AG10803 (cell line): ENCODE data around the gene CDKAL1.

Source experiments
- DNase-seq: peaks from one replicate; pipeline ENCODE4 v3.0.0; 2010; ENCODE audit warnings: low read depth
- H3K4me3 ChIP-seq: 2 replicates; pipeline ENCODE4 v1.5.1; 2011; ENCODE audit warnings: mild to moderate bottlenecking, low read length, control low read depth
- TF ChIP-seq, protein P1 (sequence below): conservative IDR thresholded peaks from 2 replicates; pipeline ENCODE4 v1.5.1; 2011; ENCODE audit warnings: mild to moderate bottlenecking, low read length, control low read depth, inconsistent platforms

CDKAL1 gene

DNA sequence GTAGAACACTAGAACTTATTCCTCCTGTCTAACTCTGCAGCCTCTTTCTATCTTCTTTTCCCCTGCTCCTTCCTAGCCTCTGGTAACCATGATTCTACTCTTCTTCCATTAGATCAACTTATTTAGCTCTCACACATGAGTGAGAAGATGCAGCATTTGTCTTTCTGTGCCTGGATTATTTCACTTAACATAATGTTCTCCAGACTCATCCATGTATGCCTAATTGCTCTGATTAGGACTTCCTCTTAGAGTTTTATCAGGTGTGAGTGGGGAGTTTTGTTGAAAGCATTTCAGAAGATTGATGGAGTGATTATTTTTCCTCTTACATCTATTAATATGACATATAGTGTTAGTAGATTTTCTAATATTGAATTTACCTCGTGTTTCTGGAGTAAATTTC is 140.4 kb downstream of the CDKAL1 start:
- TF ChIP-seq, protein P1, sequence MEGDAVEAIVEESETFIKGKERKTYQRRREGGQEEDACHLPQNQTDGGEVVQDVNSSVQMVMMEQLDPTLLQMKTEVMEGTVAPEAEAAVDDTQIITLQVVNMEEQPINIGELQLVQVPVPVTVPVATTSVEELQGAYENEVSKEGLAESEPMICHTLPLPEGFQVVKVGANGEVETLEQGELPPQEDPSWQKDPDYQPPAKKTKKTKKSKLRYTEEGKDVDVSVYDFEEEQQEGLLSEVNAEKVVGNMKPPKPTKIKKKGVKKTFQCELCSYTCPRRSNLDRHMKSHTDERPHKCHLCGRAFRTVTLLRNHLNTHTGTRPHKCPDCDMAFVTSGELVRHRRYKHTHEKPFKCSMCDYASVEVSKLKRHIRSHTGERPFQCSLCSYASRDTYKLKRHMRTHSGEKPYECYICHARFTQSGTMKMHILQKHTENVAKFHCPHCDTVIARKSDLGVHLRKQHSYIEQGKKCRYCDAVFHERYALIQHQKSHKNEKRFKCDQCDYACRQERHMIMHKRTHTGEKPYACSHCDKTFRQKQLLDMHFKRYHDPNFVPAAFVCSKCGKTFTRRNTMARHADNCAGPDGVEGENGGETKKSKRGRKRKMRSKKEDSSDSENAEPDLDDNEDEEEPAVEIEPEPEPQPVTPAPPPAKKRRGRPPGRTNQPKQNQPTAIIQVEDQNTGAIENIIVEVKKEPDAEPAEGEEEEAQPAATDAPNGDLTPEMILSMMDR = no peak
- H3K4me3 ChIP-seq = no peak overlapping the region
- DNase-seq = no peak

DNA sequence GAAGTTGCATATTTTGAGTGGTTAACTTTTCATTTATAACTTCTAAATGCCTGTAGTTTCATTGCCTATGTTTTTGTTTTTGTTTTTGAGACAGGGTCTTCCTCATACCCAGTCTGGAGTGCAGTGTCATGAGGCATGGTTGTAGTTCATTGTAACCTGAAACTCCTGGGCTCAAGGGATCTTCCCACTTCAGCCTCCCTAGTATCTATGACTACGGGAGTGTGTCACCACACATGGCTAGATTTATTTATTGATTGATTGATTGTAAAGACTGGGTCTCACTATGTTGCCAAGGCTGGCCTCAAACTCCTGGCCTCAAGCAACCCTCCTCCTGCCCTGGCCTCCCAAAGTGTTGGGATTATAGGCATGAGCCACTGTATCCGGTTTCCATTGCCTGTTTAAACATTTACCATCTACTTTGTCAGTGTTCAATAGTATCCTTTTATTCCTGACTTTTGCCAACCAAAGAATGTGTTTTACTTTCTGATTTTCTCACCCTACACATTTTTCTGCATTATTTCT is 144.6 kb downstream of the CDKAL1 start:
- TF ChIP-seq, protein P1 = no peak
- DNase-seq = no peak
- H3K4me3 ChIP-seq = no peak overlapping the region

DNA sequence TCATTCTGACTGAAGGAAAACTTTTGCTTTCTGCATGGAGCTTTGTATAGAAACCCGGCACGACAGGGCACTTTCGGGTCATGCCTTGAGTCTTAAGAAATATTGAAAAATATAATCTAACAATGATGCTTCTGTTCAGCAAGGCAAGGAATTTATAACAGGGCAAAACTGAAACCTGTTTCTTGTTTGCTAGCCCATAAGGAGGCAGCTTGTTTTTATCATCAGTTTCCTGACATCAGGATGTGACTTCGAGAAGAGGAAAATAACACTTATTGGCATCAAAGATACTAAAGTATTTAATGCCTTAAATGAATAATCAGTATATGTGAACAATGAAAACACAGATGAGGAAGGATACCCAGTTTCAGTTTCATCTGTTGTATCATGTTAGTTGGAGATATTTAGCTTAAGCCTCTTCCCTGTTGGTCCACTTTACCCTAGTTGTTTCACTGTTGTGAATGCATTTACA is 146.5 kb downstream of the CDKAL1 start:
- H3K4me3 ChIP-seq = no peak overlapping the region
- TF ChIP-seq, protein P1 = no peak
- peak; percentile 42 for DNase-seq

DNA sequence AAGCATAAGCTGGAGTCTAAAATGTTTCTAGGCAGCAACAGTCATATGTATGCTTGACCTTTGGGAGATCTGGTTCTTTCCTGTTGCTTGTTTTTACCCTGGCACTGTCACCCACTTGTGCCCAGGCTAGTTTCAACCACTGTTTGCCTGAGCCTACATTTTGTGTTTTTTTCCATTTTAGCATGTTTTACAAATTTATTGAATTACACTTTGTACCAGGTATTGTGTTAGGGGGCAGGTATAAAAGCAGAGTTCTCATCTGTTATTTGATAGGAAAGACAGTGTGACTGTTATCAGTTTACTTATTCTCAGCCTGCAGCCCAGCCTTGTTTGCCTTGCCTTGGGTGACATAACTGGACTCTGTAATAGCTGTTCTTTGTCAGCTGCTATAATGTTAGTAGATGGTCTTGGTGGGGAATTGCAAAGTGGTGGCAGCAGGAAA is 147.0 kb downstream of the CDKAL1 start:
- DNase-seq = no peak
- H3K4me3 ChIP-seq = no peak overlapping the region
- TF ChIP-seq, protein P1 = no peak

DNA sequence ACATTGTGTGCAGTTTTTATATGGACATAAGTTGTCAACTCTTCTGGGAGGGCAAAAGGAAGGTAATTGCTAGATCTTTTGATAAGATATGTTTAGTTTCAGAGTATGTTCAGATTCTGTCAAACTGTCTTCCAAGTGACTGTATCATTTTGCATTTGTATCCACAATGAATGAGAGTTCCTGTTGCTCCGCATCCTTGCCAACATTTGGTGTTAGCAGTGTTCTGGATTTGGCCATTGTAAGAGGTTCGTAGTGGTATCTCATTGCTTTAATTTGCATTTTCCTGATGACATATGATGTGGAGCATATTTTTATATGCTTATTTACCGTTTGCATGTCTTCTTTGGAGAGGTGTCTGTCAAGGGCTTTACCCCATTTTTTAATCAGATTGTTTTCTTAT is 150.2 kb downstream of the CDKAL1 start:
- no peak overlapping the region for H3K4me3 ChIP-seq
- TF ChIP-seq, protein P1 = no peak
- DNase-seq = no peak

DNA sequence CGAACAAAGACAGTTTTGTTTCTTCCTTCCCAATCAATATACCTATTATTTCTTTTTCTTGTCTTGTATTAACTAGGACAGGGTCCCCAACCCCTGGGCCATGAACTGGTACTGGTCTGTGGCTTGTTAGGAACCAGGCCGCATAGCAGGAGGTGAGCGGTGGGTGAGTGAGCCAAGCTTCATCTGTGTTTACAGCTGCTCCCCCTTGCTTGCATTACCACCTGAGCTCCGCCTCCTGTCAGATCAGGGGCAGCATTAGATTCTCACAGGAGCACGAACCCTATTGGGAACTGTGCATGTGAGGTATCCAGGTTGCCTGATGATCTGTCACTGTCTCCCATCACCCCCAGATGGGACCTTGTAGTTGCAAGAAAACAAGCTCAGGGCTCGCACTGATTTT is 151.9 kb downstream of the CDKAL1 start:
- H3K4me3 ChIP-seq = no peak overlapping the region
- DNase-seq = no peak
- TF ChIP-seq, protein P1 = no peak

DNA sequence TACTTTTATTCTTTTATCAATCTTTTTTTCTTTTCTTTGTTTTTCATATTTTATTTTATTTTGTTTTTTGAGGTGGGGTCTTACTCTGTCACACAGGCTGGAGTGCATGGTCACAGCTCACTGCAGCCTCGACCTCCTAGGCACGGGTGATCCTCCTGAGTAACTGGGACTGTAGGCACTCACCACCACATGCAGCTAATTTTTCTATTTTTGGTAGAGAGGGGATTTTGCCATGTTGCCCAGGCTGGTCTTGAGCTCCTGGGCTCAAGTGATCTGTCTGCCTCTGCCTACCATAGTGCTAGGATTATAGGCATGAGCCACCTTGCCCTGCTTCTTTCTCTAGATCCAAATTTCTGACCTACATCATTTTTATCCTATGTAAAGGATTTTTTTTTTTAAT is 153.2 kb downstream of the CDKAL1 start:
- TF ChIP-seq, protein P1 = no peak
- no peak for DNase-seq
- no peak overlapping the region for H3K4me3 ChIP-seq
